ENCODE measurements around the gene COL23A1.
A peak's percentile ranks its signal among the peaks of the same experiment; 100 is the strongest.

The COL23A1 gene

GRCh38 chr5:178606269-178606668 is 16.1 kb upstream of the COL23A1 start:
- H3K4me3 ChIP-seq (ENCODE audit: low read length) = no peak overlapping the region
- DNase-seq (ENCODE audit: low read depth) = no peak
- TF ChIP-seq, protein P1, sequence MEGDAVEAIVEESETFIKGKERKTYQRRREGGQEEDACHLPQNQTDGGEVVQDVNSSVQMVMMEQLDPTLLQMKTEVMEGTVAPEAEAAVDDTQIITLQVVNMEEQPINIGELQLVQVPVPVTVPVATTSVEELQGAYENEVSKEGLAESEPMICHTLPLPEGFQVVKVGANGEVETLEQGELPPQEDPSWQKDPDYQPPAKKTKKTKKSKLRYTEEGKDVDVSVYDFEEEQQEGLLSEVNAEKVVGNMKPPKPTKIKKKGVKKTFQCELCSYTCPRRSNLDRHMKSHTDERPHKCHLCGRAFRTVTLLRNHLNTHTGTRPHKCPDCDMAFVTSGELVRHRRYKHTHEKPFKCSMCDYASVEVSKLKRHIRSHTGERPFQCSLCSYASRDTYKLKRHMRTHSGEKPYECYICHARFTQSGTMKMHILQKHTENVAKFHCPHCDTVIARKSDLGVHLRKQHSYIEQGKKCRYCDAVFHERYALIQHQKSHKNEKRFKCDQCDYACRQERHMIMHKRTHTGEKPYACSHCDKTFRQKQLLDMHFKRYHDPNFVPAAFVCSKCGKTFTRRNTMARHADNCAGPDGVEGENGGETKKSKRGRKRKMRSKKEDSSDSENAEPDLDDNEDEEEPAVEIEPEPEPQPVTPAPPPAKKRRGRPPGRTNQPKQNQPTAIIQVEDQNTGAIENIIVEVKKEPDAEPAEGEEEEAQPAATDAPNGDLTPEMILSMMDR (conservative IDR thresholded peaks at IDR 0.05; ENCODE audit: low read depth, low read length) = no peak

GRCh38 chr5:178605788-178606187 is 15.6 kb upstream of the COL23A1 start:
- H3K4me3 ChIP-seq (ENCODE audit: low read length) = no peak overlapping the region
- TF ChIP-seq, protein P1 (conservative IDR thresholded peaks at IDR 0.05; ENCODE audit: low read depth, low read length) = no peak
- no peak for DNase-seq (ENCODE audit: low read depth)

DNA sequence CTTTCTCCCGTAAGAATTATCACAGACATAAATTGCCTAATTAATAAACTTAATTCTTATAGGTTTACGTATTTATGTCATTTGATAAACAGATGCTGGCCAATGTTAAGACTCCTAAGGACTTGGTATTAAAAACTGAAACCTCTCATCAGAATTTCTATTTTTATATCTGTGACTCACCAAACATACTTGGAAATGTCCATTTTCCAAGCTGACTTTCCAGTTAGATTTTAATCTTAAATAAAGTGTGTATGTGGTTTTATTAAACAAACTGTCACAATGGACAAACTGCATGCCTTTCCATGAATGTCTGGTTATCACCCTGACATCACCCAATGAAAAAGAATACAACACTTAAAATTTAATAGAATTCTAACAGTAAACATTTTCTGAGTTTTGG is 12.6 kb upstream of the COL23A1 start:
- DNase-seq (ENCODE audit: low read depth) = no peak
- TF ChIP-seq, protein P1 (conservative IDR thresholded peaks at IDR 0.05; ENCODE audit: low read depth, low read length) = no peak
- H3K4me3 ChIP-seq (ENCODE audit: low read length) = no peak overlapping the region

DNA sequence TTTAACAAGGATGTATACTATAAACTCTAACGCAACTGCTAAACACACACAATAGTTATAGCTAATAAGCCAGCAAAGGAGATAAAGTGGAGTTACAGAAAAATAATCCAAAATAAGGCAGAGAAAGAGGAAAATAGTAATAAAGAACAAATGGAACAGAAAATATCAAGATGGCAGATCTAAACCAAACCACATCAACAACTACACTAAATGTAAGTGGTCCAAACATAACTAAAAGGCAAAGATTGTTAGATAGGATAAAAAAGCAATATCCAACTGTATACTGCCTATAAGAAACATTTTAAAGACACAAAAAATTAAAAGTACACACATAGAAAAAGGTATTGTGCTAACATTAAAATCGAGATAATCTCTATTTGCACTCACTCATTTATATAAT is 5.6 kb upstream of the COL23A1 start:
- TF ChIP-seq, protein P1 (conservative IDR thresholded peaks at IDR 0.05; ENCODE audit: low read depth, low read length) = no peak
- no peak overlapping the region for H3K4me3 ChIP-seq (ENCODE audit: low read length)

DNA sequence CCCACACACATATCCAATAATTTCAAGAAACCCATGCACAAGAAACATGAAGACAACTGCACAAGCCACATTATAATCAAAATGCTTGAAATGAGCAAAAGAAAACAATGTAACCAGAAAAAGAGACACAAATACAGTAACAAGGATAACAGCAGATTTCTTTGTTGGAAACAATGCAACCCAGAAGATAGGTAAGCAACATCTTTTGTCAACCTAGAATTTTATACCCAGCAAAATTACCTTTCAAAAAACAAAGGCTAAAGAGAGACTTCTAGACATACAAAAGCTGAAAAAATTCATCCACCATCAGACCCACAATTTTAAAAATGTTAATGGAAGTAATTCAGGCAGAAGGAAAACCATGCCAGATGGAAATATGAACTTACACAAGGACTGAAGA is 5.0 kb upstream of the COL23A1 start:
- no peak overlapping the region for H3K4me3 ChIP-seq (ENCODE audit: low read length)
- DNase-seq (ENCODE audit: low read depth) = no peak
- TF ChIP-seq, protein P1 (conservative IDR thresholded peaks at IDR 0.05; ENCODE audit: low read depth, low read length) = no peak

More for the DNA sequence above, 5.6 kb upstream of the COL23A1 start:
- DNase-seq (ENCODE audit: low read depth) = no peak

- H3K4me3 ChIP-seq (ENCODE audit: low read length) = peak overlapping the region; percentile 30
- TF ChIP-seq, protein P1 (conservative IDR thresholded peaks at IDR 0.05; ENCODE audit: low read depth, low read length) = no peak
- no peak for DNase-seq (ENCODE audit: low read depth)
These were observed 781 bp upstream of the COL23A1 start for GRCh38 chr5:178590924-178591423.
